GM23248 (cell line): Measurements from ENCODE around the gene HMCES. TPM values are rescaled to one million over a fixed set of nuclear protein-coding genes. Genes with fewer than 3 reads are reported as not detected.

Experiments used
- DNase-seq: peaks from one replicate; pipeline ENCODE4 v3.0.0-alpha.2; 2015
- H2AFZ ChIP-seq: fragments of 200-600 bp; sonication (generic); 2 replicates; pipeline ENCODE4 v1.6.1; 2016; ENCODE audit warnings: antibody characterized with exemption
- H3F3A ChIP-seq: fragments of 200-600 bp; sonication (generic); 2 replicates; pipeline ENCODE4 v1.6.1; 2016; ENCODE audit warnings: mild to moderate bottlenecking, antibody characterized with exemption, mixed run types; ENCODE audit not compliant: insufficient read depth
- H3K27ac ChIP-seq: fragments of 200-600 bp; sonication (generic); 2 replicates; pipeline ENCODE4 v1.5.1; 2016; ENCODE audit warnings: mild to moderate bottlenecking
- H3K27me3 ChIP-seq: fragments of 200-600 bp; sonication (generic); replicated peaks from 2 replicates; pipeline ENCODE4 v1.6.1; 2016; ENCODE audit warnings: mild to moderate bottlenecking; ENCODE audit not compliant: insufficient read depth
- H3K36me3 ChIP-seq: fragments of 200-600 bp; sonication (generic); 2 replicates; pipeline ENCODE4 v1.6.1; 2016; ENCODE audit warnings: low read depth, mild to moderate bottlenecking
- H3K4me1 ChIP-seq: fragments of 200-600 bp; sonication (generic); 2 replicates; pipeline ENCODE4 v1.6.1; 2016; ENCODE audit warnings: mild to moderate bottlenecking; ENCODE audit not compliant: insufficient read depth
- H3K4me2 ChIP-seq: fragments of 200-600 bp; sonication (generic); one replicate; pipeline ENCODE4 v1.6.1; 2016; ENCODE audit warnings: mild to moderate bottlenecking; ENCODE audit not compliant: unreplicated experiment
- H3K4me3 ChIP-seq: fragments of 200-600 bp; sonication (generic); 2 replicates; pipeline ENCODE4 v1.5.1; 2016; ENCODE audit warnings: mild to moderate bottlenecking
- H3K79me2 ChIP-seq: fragments of 200-600 bp; sonication (generic); 2 replicates; pipeline ENCODE4 v1.6.1; 2016; ENCODE audit warnings: mild to moderate bottlenecking; ENCODE audit not compliant: insufficient read depth
- H3K9ac ChIP-seq: fragments of 200-600 bp; sonication (generic); 2 replicates; pipeline ENCODE4 v1.6.1; 2016; ENCODE audit warnings: mild to moderate bottlenecking
- H3K9me2 ChIP-seq: fragments of 200-600 bp; sonication (generic); 2 replicates; pipeline ENCODE4 v1.6.1; 2016; ENCODE audit warnings: mixed run types, mild to moderate bottlenecking, moderate library complexity; ENCODE audit not compliant: insufficient read depth
- H3K9me3 ChIP-seq: fragments of 200-600 bp; sonication (generic); one replicate; pipeline ENCODE4 v1.6.1; 2017; ENCODE audit warnings: low read depth
- H4K20me1 ChIP-seq: fragments of 200-600 bp; sonication (generic); 2 replicates; pipeline ENCODE4 v1.6.0; 2016; ENCODE audit not compliant: insufficient read depth
- EZH2 ChIP-seq: fragments of 200-600 bp; sonication (generic); IDR thresholded peaks from 2 replicates; pipeline ENCODE4 v1.6.1; 2018; ENCODE audit warnings: antibody characterized with exemption, mild to moderate bottlenecking; ENCODE audit not compliant: insufficient read depth, poor library complexity, severe bottlenecking
- EZH2phosphoT487 ChIP-seq: fragments of 200-600 bp; sonication (generic); IDR thresholded peaks from 2 replicates; pipeline ENCODE4 v1.6.1; 2018; ENCODE audit warnings: antibody characterized with exemption, moderate library complexity, mild to moderate bottlenecking, low read depth; ENCODE audit not compliant: insufficient read depth
- WGBS, 2 experiments: methylation state at CpG; one replicate each; pipeline ENCODE4 v1.1.6; 2015 to 2017; ENCODE audit warnings: low lambda C conversion rate in 2 of 2, low coverage in 1 of 2; ENCODE audit errors: missing lambda C conversion rate in 2 of 2; 5-methylcytosine and 5-hydroxymethylcytosine counted together
- in situ Hi-C: fragments of 300-500 bp; cut with MboI; formaldehyde crosslinking; loops from 2 replicates; pipeline ENCODE4 v1.15.0; 2020
- polyA plus RNA-seq: library from polyadenylated mRNA; unstranded; fragments of >200 nt; fragmentation: Nextera tagmentation; extraction: Ambion mirVana; gene quantifications from 2 replicates; pipeline ENCODE4 v1.2.1, GENCODE V29; 2016
- total RNA-seq: library from RNA; depleted of rRNA; stranded (reverse); fragments of >200 nt; shearing (Covaris generic); gene quantifications from 2 replicates; pipeline ENCODE4 v1.2.3, GENCODE V29; 2014

Gene HMCES
- total and polyA plus RNA-seq, 2 experiments from 2014 or later: 12.5 to 33.2 TPM

- DNase-seq: peak; percentile 35
- Histone ChIP-seq H3K9me2 (no peaks in the 10 kb centered on the region), H3K27ac (peak overlapping the region; percentile 81), H3K4me1 (peaks cover 34% of the 10 kb centered on the region), H2AFZ (no peak overlapping the region), H3F3A (peaks cover 35% of the 10 kb centered on the region), H3K4me2 (no peak overlapping the region), H4K20me1 (no peaks in the 10 kb centered on the region), H3K9ac (no peak overlapping the region), H3K9me3 (no peaks in the 10 kb centered on the region), H3K4me3 (no peak overlapping the region), H3K36me3 (no peaks in the 10 kb centered on the region), H3K27me3 (no peaks in the 10 kb centered on the region), H3K79me2 (no peaks in the 10 kb centered on the region)
- TF ChIP-seq EZH2 (no peak), EZH2phosphoT487 (no peak)
- in situ Hi-C loops: no loop called here
- 73 to 81% methylated on average over 10 of the region's 10 CpGs for WGBS, 2 experiments
Measured at GRCh38 chr3:129231331-129232119, 47.1 kb upstream of the HMCES start.

GRCh38 chr3:129233538-129233937 lies 45.1 kb upstream of the HMCES start:
- H3K4me3 ChIP-seq: no peak overlapping the region
- H3K4me1 ChIP-seq: peaks cover 28% of the 10 kb centered on the region
- H3K9me2 ChIP-seq: no peaks in the 10 kb centered on the region
- H3K79me2 ChIP-seq: no peaks in the 10 kb centered on the region
- no peak for DNase-seq
- no peaks in the 10 kb centered on the region for H3K9me3 ChIP-seq
- peaks cover 28% of the 10 kb centered on the region for H3F3A ChIP-seq
- H3K27me3 ChIP-seq: no peaks in the 10 kb centered on the region
- TF ChIP-seq EZH2 (no peak), EZH2phosphoT487 (no peak)
- H3K4me2 ChIP-seq: no peak overlapping the region
- no peak overlapping the region for H3K9ac ChIP-seq
- 54 to 61% methylated on average over 4 of the region's 4 CpGs for WGBS, 2 experiments
- in situ Hi-C loops: no loop called here
- no peaks in the 10 kb centered on the region for H4K20me1 ChIP-seq
- H3K27ac ChIP-seq: no peak overlapping the region
- H3K36me3 ChIP-seq: no peaks in the 10 kb centered on the region
- no peak overlapping the region for H2AFZ ChIP-seq

GRCh38 chr3:129234441-129234840 lies 44.2 kb upstream of the HMCES start:
- in situ Hi-C loops: no loop called here
- no peak for DNase-seq
- no peak overlapping the region for H3K4me3 ChIP-seq
- H3K9ac ChIP-seq: no peak overlapping the region
- WGBS, 2 experiments: 94 to 96% methylated on average over 3 of the region's 3 CpGs
- H3F3A ChIP-seq: peaks cover 19% of the 10 kb centered on the region
- H3K9me2 ChIP-seq: no peaks in the 10 kb centered on the region
- no peak overlapping the region for H3K27ac ChIP-seq
- no peaks in the 10 kb centered on the region for H4K20me1 ChIP-seq
- TF ChIP-seq EZH2: no peak
- no peak for TF ChIP-seq EZH2phosphoT487
- H3K36me3 ChIP-seq: no peaks in the 10 kb centered on the region
- H3K9me3 ChIP-seq: no peaks in the 10 kb centered on the region
- H3K27me3 ChIP-seq: no peaks in the 10 kb centered on the region
- H3K4me1 ChIP-seq: peaks cover 22% of the 10 kb centered on the region
- no peaks in the 10 kb centered on the region for H3K79me2 ChIP-seq
- H3K4me2 ChIP-seq: no peak overlapping the region
- H2AFZ ChIP-seq: no peak overlapping the region

GRCh38 chr3:129235344-129235917 lies 43.2 kb upstream of the HMCES start:
- no peak overlapping the region for H3K4me2 ChIP-seq
- no peaks in the 10 kb centered on the region for H3K36me3 ChIP-seq
- in situ Hi-C loops: no loop called here
- no peak overlapping the region for H3K4me3 ChIP-seq
- H4K20me1 ChIP-seq: no peaks in the 10 kb centered on the region
- no peaks in the 10 kb centered on the region for H3K9me2 ChIP-seq
- no peak overlapping the region for H3K27ac ChIP-seq
- no peaks in the 10 kb centered on the region for H3K27me3 ChIP-seq
- peaks cover 23% of the 10 kb centered on the region for H3K4me1 ChIP-seq
- H3F3A ChIP-seq: peaks cover 9% of the 10 kb centered on the region
- no peaks in the 10 kb centered on the region for H3K79me2 ChIP-seq
- no peak overlapping the region for H3K9ac ChIP-seq
- no peak for TF ChIP-seq EZH2
- no peak for TF ChIP-seq EZH2phosphoT487
- no peaks in the 10 kb centered on the region for H3K9me3 ChIP-seq
- H2AFZ ChIP-seq: no peak overlapping the region
- WGBS, 2 experiments: 89 to 92% methylated on average over 4 of the region's 4 CpGs
- DNase-seq: no peak
